Cardiac fibroblast (primary cell): ENCODE data around the gene NHLRC1.

Experiments used
- DNase-seq, 2 donors: peaks; one replicate each; pipeline versions ENCODE4 v3.0.0 to v3.0.0-alpha.2; 2010; ENCODE audit warnings: low read depth in 2 of 2
- H3K4me3 ChIP-seq, 2 donors: replicated peaks in 1 of 2; 1 replicate in 1 of 2; 2 replicates in 1 of 2; pipeline ENCODE4 v1.5.1; 2011; ENCODE audit warnings: low read depth in 2 of 2, low read length in 2 of 2, mild to moderate bottlenecking in 2 of 2, moderate library complexity in 1 of 2
- CTCF ChIP-seq: IDR thresholded peaks from one replicate; pipeline ENCODE4 v1.5.1; 2011; ENCODE audit warnings: low read depth, mild to moderate bottlenecking, low read length, inconsistent platforms

The NHLRC1 gene

DNA sequence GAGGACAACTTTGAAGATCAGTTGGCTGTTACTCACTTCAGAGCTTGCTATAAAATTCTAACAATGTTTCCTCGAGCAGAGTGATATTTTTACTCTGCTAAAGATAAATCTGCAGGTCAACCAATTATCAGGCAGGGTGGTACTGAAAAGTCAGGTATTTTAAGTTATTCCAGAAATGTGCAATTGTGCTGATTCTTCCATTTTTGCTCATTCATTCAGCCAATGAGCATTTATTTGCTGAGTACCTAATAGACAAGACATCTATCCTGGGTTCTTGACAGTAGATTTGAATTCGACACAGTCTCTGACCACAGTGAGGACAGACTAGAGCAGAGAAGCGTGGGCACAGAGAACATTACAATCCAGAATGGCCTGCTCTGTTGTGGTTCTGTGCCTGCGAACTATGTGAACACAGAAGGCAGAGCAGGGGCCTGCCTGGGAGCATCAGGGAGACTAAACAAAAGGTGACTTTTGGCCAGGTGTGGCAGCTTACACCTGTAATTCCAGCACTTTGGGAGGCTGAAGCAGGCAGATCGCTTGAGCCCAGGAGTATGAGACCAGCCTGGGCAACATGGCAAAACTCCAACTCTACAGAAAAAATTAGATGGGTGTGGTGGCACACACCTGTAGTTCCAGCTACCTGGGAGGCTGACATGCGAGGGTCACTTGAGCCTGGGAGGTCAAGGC, 17.6 kb upstream of the NHLRC1 start:
- TF ChIP-seq CTCF = no peak
- DNase-seq = no peak
- H3K4me3 ChIP-seq = no peak overlapping the region

DNA sequence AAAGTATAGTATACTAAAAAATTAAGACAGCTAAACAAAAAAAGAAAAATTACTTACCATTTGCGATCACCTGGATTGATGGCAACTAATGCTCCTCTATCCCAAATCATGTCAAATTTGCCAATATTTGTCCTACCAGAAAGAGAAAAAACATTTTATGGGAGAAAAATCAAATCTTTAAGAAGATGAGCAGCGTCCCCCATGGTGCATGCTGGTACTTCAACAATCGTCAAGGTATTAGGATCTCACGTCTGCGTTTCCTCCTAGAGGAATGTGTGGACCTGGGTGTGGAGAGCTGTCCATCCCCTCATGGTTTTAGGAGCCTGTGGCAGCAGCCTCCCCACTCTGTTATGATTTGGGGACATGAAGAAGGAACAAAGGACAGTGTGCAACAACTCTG, 16.4 kb upstream of the NHLRC1 start:
- DNase-seq = no peak
- TF ChIP-seq CTCF = no peak
- H3K4me3 ChIP-seq = no peak overlapping the region

DNA sequence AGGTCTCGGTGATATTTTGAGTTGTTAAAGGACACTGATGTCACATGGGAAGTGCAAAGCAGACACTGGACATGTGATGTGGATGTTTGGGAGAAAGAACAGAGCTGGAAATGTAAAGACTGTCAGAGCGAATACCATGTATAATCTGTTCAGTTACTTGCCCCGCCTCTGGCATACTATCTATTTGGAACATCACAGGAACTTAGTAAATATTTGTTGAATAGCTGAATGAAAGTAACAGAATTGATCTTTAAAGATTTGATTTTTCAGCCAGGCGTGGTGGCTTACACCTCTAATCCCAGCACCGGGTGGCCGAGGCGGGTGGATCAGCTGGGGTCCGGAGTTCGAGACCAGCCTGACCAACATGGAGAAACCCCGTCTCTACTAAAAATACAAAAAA, 13.8 kb upstream of the NHLRC1 start:
- DNase-seq = no peak
- no peak for TF ChIP-seq CTCF
- no peak overlapping the region for H3K4me3 ChIP-seq

GRCh38 chr6:18135171-18135570, 12.7 kb upstream of the NHLRC1 start:
- DNase-seq = no peak
- H3K4me3 ChIP-seq = no peak overlapping the region
- no peak for TF ChIP-seq CTCF

- no peak for DNase-seq
- no peak overlapping the region for H3K4me3 ChIP-seq
- TF ChIP-seq CTCF = no peak
These were observed 9.9 kb upstream of the NHLRC1 start for GRCh38 chr6:18132346-18132745.

DNA sequence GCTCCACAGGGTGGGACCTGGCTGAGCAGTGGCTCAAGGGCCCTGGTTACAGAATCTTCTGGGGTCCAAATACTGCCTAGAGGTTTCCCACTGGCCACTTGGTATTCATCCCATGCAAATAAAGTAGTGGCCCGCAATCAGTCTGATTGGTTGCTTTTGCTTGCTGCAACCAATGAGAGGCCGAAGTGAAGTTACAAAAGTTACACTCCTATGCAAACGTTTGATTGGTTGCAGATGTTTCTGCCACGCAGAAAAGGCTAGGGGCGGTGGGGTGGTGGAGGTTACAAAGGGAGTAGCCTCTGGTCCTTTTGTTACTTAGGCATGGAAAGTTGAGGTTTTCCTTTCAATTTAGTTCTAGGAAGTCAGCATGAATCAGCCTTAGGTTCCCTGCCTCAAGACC, 3.6 kb upstream of the NHLRC1 start:
- no peak overlapping the region for H3K4me3 ChIP-seq
- no peak for TF ChIP-seq CTCF
- DNase-seq = peak; percentile 18 to 21

DNA sequence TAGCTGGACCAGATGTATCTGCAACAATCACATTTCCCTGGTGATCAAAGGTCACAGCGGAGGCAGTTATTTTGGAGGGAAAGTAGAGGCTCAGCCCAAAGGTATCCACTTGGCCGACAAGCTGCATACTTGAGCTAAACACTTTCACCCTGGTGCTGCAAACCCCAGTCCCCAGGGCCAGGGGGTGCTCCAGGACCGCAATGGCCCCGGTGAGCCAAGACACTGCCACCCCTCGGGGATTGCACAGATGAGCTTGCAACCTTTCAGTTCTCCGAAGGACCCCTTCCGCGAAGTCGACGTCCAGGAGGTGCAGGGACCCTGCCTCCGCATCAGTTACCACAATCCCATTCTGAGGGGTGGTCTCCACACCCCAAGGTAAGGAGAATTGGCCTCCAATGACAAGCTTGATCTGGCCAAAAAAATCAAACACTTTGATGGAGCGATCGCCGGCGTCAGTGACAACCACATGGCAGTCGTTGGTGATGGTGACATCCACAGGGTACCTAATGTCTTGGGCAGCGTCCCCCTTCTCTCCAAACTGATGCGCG, 823 bp downstream of the NHLRC1 start:
- TF ChIP-seq CTCF = no peak
- H3K4me3 ChIP-seq = peak overlapping the region in 1 of 2 donors; percentile 33
- no peak for DNase-seq
